ENCODE results near the gene CYP2A13.

DNA sequence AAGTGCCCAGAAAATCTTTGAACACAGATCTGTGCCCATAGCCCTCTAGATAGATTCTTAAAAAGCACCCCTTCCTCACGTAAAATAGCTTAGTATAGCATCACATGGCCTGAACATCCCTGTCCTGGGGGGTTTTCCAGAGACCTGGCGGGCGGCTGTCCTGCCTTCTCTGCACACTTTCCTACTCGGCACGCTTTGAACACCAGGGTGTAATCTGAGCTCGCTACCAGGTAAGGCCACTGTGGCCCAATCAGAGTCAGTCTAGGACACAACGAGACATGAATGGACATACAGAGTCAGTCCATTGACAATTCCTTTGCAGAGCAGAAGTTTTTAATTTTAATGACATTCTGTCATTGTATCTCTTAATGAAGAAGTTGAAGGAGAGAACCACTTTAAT, 8.1 kb downstream of the CYP2A13 start:
- TF ChIP-seq CTCF (conservative IDR thresholded peaks at IDR 0.05; ENCODE audit: low read length) (no peak), EZH2phosphoT487 (IDR thresholded peaks at IDR 0.05; ENCODE audit: borderline replicate concordance, low read depth, low read length) (no peak)
